ENCODE data around the gene B3GNT7. TPM values are rescaled to one million over a fixed set of nuclear protein-coding genes. Genes with fewer than 3 reads are reported as not detected.
"Not testable (repeated sequence)": the region's sequence is repeated elsewhere in the genome, so short reads cannot be mapped to it uniquely, and the experiment has no call there.

Gene B3GNT7
- total and polyA plus RNA-seq, 2 donors = 1.3 to 1.7 TPM

DNA sequence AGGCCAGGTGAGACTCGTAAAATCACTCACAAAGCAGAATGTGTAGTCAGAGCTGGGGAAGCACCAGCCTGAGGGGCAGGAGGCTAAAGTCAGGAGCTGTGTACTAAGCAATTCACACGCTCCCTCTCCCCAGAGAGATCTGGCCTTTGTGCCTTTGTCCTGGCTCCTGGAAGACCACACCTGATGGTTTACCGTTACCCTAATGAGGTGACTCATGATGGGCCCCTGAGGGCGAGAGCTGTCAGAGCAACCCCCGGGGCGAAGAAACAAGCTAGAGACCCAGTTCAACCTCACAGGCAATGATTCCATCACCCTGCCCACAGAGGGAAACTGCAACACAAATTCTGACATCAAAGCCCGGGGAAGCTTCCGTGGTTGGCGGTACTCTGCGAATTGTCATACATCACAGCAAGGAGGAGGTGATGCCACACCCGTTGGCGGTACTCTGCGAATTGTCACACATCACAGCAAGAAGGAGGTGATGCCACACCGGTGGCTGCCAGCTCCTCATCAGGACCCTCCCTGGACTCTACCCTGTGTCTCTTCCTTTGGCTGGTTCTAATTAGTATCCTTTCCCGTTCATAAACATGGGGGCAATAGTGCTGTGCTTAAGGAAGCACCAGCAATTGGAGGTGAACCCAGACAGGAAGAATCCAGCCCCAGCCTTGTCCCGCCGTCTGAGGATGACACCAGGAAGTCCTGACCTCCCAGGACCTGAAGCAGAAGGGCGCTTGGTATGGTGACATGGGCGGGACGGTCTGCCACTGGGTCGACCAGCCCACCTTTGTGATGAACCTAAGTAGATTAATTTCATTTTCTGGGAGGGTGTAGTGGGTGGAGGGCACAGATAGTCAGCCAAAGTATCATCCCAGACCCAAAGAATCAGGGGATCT, 30.5 kb downstream of the B3GNT7 start:
- 49% methylated on average over 21 of the region's 21 CpGs for WGBS
- no peak overlapping the region for H3K27ac ChIP-seq (ENCODE audit: low read depth)
- H3K4me3 ChIP-seq (ENCODE audit: low read depth, low read length) = no peak overlapping the region
- no peaks in the 10 kb centered on the region for H3K4me1 ChIP-seq (ENCODE audit: insufficient read depth)
- no peak for DNase-seq (ENCODE audit: extremely low spot score)
- no peaks in the 10 kb centered on the region for H3K36me3 ChIP-seq (ENCODE audit: insufficient read depth)

DNA sequence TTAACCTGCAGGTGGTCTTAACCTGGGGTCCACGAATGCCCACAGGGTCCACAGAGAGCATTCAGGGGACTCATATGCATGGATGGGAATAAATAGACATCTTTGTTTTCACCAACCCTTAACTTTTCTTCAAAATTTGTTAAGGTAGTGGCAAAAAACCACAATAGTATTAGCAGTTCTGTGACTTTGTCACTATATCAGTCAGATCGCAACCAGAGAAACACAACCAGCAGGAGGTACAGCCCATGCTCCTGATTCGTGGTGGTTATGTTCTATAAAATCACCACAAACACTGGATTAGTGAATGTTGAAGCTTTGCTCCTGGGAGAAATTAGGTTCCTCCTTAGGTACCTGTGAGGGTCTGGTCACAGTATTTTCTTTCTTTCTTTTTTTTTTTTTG, 31.6 kb downstream of the B3GNT7 start:
- Histone ChIP-seq H3K4me3 (ENCODE audit: low read depth, low read length) (no peak overlapping the region), H3K4me1 (ENCODE audit: insufficient read depth) (no peaks in the 10 kb centered on the region), H3K36me3 (ENCODE audit: insufficient read depth) (no peaks in the 10 kb centered on the region), H3K27ac (ENCODE audit: low read depth) (no peak overlapping the region)
- 87% methylated on average over 3 of the region's 3 CpGs for WGBS
- no peak for DNase-seq (ENCODE audit: extremely low spot score)

DNA sequence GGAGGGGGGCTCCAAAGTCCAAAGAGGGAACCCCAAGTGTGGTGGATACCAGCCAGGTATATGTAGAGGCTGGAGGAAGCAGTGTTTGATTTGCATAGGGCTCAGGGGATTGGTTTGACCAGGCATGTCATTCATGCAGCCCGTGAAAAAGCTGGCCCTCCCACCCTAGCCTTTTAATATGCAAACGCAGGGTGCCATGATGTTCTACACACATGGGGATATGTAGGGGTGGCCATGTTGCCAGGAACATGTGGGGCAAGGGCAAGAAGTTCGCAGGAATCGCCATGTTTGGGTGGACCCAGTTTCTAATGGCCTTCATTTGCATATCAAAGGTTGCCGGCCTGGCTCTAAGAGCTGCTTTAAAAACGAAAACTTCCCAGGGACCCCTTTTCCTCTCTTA, 33.6 kb downstream of the B3GNT7 start:
- no peak overlapping the region for H3K4me3 ChIP-seq (ENCODE audit: low read depth, low read length)
- WGBS = 78% methylated on average over 6 of the region's 6 CpGs
- H3K4me1 ChIP-seq (ENCODE audit: insufficient read depth) = no peaks in the 10 kb centered on the region
- H3K27ac ChIP-seq (ENCODE audit: low read depth) = no peak overlapping the region
- H3K36me3 ChIP-seq (ENCODE audit: insufficient read depth) = no peaks in the 10 kb centered on the region
- DNase-seq (ENCODE audit: extremely low spot score) = no peak

DNA sequence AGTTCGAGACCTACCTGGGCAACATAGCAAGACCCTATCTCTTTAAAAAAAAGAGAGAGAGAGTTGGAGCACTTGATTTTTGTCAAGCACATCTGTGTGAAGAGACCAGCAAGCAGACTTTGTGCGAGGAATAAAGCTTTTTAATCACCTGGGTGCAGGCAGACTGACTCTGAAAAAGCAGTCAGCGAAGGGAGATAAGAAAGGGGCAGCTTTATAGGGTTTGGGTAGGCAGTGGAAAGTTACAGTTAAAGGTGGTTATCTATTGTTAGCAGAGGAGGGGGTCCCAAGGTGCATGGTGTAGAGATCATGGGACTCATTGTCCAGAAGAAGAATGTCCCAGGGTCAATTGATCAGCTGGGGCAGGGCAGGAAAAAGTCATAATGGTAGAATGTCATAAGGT, 34.4 kb downstream of the B3GNT7 start:
- Histone ChIP-seq H3K4me1 (ENCODE audit: insufficient read depth) (no peaks in the 10 kb centered on the region), H3K27ac (ENCODE audit: low read depth) (no peak overlapping the region), H3K36me3 (ENCODE audit: insufficient read depth) (no peaks in the 10 kb centered on the region), H3K4me3 (ENCODE audit: low read depth, low read length) (no peak overlapping the region)
- WGBS = 78% methylated on average over 3 of the region's 3 CpGs
- DNase-seq (ENCODE audit: extremely low spot score) = no peak

DNA sequence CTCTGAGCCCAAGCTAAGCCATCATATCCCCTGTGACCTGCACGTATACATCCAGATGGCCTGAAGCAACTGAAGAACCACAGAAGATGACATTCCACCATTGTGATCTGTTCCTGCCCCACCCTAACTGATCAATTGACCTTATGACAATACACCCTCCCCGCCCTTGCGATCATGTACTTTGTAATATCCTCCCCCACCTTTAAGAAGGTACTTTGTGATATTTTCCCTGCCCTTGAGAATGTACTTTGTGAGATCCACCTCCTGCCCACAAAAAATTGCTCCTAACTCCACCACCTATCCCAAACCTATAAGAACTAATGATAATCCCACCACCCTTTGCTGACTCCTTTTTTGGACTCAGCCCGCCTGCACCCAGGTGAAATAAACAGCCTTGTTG, 34.9 kb downstream of the B3GNT7 start:
- H3K4me1 ChIP-seq (ENCODE audit: insufficient read depth); H3K27ac ChIP-seq (ENCODE audit: low read depth); DNase-seq (ENCODE audit: extremely low spot score); H3K36me3 ChIP-seq (ENCODE audit: insufficient read depth); H3K4me3 ChIP-seq (ENCODE audit: low read depth, low read length): not testable (repeated sequence)
- 82% methylated on average over 4 of the region's 4 CpGs for WGBS

DNA sequence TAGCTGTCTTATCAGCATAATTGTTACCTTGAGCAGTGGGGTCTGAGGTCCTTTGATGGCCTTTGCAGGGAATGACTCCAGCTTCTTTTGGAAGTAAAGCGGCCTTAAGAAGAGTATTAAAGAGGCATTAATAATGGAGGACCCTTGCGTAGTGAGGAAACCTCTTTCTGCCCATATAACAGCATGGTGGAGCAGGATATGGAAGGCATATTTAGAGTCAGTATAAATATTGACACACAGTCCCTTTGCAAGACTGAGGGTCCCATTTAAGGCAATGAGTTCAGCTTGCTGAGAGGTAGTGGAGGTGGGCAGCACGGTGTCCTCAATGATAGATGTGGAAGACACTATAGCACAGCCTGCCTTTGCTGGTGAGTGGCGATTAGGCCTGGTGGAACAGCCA, 36.1 kb downstream of the B3GNT7 start:
- H3K4me1 ChIP-seq (ENCODE audit: insufficient read depth) = no peaks in the 10 kb centered on the region
- 96% methylated on average over 4 of the region's 4 CpGs for WGBS
- no peak for DNase-seq (ENCODE audit: extremely low spot score)
- H3K27ac ChIP-seq (ENCODE audit: low read depth) = no peak overlapping the region
- H3K36me3 ChIP-seq (ENCODE audit: insufficient read depth) = no peaks in the 10 kb centered on the region
- no peak overlapping the region for H3K4me3 ChIP-seq (ENCODE audit: low read depth, low read length)

DNA sequence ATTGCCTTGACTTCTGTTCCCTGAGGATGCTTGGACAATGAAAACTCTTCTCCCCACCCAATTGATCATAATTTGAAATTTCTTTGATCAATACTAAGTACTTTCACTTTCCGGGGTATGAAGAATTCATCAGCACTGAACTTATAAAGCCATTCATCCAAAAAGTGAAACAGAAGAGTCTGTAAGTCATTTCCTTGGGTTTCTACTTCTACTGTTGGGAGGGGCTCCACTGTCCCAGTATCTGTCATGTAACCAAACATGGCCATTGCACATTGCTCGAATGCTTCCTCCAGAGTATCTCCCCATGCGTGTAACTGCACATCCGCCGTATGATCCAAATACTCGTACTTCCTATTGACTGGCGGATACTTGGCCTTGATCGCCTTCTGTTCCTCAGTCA, 38.5 kb downstream of the B3GNT7 start:
- Histone ChIP-seq H3K36me3 (ENCODE audit: insufficient read depth) (no peaks in the 10 kb centered on the region), H3K4me3 (ENCODE audit: low read depth, low read length) (no peak overlapping the region), H3K4me1 (ENCODE audit: insufficient read depth) (no peaks in the 10 kb centered on the region), H3K27ac (ENCODE audit: low read depth) (no peak overlapping the region)
- WGBS = 85% methylated on average over 8 of the region's 8 CpGs
- no peak for DNase-seq (ENCODE audit: extremely low spot score)

DNA sequence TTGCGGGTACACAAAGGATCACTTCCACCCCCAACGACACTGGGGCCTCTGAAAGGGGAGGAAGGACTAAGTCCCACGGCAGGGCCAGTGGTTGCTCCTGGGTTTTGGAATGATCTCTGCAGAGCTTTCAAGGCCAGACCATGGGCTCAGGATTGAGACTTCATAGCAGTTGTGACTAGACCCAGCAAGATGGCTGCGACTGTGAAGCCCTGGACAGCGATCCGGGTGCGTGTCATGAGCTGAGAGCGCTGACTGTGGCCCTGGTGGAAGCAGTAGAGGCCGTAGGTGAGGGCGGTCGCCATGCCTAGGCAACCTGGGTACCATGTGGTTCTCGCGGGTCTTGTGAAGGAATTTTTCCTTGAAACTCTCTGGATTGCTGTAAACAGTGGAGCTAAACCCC, 41.4 kb downstream of the B3GNT7 start:
- DNase-seq (ENCODE audit: extremely low spot score) = no peak

DNA sequence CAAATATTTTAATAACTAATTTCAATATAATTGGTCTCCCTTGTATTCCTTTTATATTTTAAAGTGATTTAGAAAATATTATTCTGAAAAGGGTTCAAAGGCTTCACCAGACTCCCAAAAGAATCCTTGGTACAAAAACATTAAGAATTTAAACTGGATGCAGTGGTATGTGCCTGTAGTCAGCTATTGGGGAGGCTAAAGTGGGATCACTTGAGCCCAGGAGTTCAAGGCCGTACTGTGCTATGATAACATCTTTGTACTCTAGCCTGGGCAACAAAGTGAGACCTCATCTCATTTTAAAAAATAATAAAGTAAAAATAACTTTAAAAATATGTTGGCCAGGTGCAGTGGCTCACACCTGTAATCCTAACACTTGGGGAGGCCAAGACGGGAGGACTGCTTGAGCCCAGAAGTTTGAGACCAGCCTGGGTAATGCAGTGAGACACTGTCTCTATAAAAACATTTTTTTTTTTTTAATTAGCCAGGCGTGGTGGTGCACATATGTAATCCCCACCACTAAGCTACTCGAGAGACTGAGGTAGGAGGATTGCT, 54.1 kb downstream of the B3GNT7 start:
- DNase-seq (ENCODE audit: extremely low spot score) = no peak
- WGBS = 88% methylated on average over 4 of the region's 4 CpGs
- no peaks in the 10 kb centered on the region for H3K36me3 ChIP-seq (ENCODE audit: insufficient read depth)

More for the DNA sequence above, 41.4 kb downstream of the B3GNT7 start:
- Histone ChIP-seq H3K36me3 (ENCODE audit: insufficient read depth) (no peaks in the 10 kb centered on the region), H3K27ac (ENCODE audit: low read depth) (no peak overlapping the region), H3K4me3 (ENCODE audit: low read depth, low read length) (no peak overlapping the region), H3K4me1 (ENCODE audit: insufficient read depth) (no peaks in the 10 kb centered on the region)
- 91% methylated on average over 13 of the region's 13 CpGs for WGBS

DNA sequence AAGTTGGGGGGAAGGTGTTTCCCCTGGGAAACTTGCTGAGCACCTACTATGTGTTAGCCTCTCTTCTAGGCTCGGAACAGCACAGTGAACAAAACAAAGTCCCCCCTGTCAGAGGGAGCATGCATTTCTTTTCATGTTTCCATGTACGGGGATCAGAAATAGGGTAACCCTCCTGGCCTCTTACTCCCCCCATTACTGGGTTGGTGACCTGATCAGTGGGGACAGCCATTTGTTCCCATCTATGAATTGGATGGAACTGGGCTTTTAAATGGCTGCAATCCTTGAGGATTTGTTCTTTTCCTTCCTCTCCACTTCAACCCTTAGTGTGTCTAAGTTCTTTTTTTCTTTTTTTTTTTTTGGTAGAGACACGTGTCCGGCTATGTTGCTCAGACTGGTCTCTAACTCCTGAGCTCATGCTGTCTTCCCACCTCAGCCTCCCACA, 55.1 kb downstream of the B3GNT7 start:
- Histone ChIP-seq H3K36me3 (ENCODE audit: insufficient read depth) (no peaks in the 10 kb centered on the region), H3K27ac (ENCODE audit: low read depth) (no peak overlapping the region), H3K4me1 (ENCODE audit: insufficient read depth) (no peaks in the 10 kb centered on the region), H3K4me3 (ENCODE audit: low read depth, low read length) (no peak overlapping the region)
- 87% methylated on average over 4 of the region's 4 CpGs for WGBS
- no peak for DNase-seq (ENCODE audit: extremely low spot score)

More for the DNA sequence above, 54.1 kb downstream of the B3GNT7 start:
- Histone ChIP-seq H3K4me1 (ENCODE audit: insufficient read depth) (no peaks in the 10 kb centered on the region), H3K27ac (ENCODE audit: low read depth) (no peak overlapping the region), H3K4me3 (ENCODE audit: low read depth, low read length) (no peak overlapping the region)

Small RNAs within 50 kb of the gene (small RNA-seq; reads per million reads assigned to genes)
- gene MIR4777 = not detected

Other genes with a start within 250 kb of the B3GNT7 start
- 25.9 TPM for gene ARMC9, start 197.1 kb upstream of the B3GNT7 start, total RNA-seq
- gene ARMC9, start 197.1 kb upstream of the B3GNT7 start, polyA plus RNA-seq = 13.5 TPM
- gene NCL, start 68.8 kb downstream of the B3GNT7 start, total RNA-seq = 128 TPM
- gene NCL, start 68.8 kb downstream of the B3GNT7 start, polyA plus RNA-seq = 248 TPM
- gene NMUR1, start 134.7 kb downstream of the B3GNT7 start, total RNA-seq = 0.26 TPM
- 0.54 TPM for gene NMUR1, start 134.7 kb downstream of the B3GNT7 start, polyA plus RNA-seq
- not detected for gene TEX44, start 197.2 kb downstream of the B3GNT7 start, total RNA-seq
- gene TEX44, start 197.2 kb downstream of the B3GNT7 start, polyA plus RNA-seq = not detected

Measured in urinary bladder (tissue), 4 donors.